IPS DF 19.7 (cell line): Measurements from ENCODE around the gene CYTH2.
"Not testable (repeated sequence)": the region's sequence is repeated elsewhere in the genome, so short reads cannot be mapped to it uniquely, and the experiment has no call there.

Experiments
- DNase-seq: peaks from one replicate; pipeline ENCODE4 v3.0.0-alpha.2; 2013; ENCODE audit warnings: low read depth, low spot score

CYTH2 gene

GRCh38 chr19:48477067-48477685 is 8.0 kb downstream of the CYTH2 start:
- DNase-seq, result no peak

GRCh38 chr19:48477698-48478338 is 8.6 kb downstream of the CYTH2 start:
- no peak for DNase-seq

- no peak for DNase-seq
Measured at GRCh38 chr19:48478339-48479256, 9.4 kb downstream of the CYTH2 start.

DNA sequence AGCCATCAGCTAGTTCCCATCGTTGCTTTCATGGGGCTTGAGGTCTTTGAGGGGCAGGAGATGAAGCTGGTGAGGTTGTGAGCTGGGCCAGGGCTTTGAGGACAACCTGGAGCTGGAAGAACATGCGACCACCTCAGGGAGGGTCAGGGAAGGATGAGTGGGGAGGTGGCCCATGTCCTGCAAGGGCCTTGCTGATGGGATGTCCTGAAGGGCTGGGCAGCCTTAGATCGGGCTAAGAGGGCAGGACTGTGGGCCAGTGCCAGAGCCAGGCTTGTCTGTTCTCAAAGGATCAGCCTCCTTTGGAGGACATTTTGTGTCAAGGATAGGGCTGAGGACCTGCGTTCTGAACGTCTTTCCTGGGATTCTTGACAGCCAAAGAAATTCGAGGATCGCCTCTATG is 10.5 kb downstream of the CYTH2 start:
- no peak for DNase-seq

- DNase-seq, result no peak
Measured at GRCh38 chr19:48480183-48480557, 11.0 kb downstream of the CYTH2 start.

DNA sequence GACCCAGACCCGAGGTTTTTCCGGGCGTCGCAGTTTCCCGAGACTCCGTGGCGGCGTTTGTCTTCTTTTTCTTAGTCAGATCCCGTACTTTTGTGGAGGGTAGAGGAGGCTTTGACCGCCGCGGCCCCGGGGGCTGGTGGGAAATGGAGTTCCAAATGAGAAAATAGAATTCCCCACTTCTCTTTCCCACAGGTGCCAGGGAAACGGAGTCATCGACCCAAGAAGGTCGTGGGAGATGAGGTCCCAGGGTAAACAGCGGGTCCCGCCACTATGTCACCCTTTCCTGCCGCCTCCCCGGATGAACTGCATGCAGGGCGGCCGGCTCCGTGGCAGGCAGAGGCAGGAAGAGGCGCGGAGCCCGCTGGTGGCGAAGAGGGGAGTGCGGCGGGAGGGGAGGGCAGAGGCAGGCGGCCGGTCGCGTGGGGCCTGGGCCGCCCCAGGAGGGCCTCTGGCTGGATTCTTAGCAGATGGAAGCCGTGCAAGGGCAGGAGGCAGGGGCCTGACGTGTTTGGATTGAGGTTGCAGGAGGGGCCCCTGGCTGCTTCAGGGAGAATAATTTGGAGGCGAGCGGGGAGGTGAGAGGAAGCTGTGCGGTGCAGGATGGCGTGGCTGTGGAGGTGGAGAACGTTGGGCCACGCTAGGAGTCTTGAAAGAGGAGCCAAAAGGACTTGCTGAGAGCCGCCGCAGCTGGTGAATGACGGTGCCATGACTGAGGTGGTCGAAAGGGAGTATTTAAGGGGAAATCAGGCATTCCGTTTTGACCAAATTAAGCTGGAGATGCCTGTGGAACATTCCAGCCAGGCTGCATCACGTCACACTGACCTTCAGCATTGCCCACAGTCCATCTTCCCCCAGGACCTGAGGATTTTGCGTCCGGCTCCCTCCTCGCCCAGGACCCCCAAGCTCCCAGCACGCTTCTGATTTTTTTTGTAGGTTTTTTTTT is 11.7 kb downstream of the CYTH2 start:
- DNase-seq, result no peak

GRCh38 chr19:48481846-48482639 is 12.9 kb downstream of the CYTH2 start:
- no peak for DNase-seq

GRCh38 chr19:48483301-48483700 is 14.1 kb downstream of the CYTH2 start:
- DNase-seq, result no peak

DNA sequence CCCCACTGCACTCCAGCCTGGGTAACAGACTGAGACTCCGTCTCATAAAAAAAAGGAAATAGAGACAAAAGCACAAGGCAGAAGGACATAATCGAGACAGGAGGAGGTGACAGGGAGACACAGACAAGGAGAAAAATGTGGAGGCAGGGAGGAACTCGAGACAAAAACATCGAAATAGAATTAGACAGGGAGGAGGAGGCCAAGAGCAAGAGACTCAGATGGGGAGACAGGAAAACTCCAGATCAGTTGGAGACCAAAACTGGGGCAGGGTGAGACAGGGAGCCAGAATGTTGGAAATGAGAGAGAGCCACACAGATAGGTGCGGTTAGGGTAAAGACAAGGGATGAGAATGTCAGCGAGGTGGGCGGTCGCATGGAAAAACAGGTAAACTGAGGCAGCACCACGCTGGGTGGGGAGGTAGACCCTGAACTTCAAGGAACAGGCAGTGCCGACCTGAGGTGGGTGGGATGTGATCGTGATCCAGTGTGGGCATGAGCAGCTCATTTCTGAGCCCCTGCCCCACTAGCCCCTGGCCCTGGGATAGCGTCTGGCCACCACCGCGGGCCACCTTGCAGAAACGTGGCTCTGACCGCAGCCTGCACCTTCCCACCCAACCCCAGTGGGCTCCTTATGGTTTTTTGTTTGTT is 15.2 kb downstream of the CYTH2 start:
- DNase-seq, result no peak

DNA sequence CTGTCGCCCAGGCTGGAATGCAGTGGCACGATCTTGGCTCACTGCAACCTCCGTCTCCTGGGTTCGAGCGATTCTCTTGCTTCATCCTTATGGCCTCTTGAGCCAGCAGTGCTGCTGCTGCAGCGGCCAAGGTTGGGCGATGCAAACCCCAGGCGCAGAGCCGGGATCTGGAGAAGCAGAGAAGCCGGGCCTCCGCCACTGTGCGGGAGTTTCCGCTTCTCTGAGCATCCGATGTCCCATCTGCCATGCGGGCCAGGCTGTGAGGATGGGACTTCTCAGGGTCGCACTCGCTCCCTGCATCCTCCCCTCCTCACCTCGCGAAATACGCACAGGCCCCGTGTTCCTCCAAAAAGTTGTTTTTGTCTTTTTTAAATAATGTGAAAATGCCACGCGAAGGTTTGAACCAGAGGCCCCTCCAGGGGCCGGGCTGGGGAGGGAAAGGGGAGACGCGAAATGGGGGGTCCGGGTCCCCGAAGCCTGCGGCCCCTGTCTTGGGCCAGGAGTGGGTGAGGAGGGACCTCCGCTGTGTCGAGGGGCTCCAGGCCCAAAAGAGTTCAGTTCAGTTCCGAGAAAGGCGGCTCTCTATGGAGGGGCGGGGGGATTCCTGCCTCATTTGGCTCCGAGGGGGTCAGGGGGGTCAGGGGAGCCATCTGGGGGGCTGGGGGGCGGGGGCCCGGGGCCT is 15.9 kb downstream of the CYTH2 start:
- DNase-seq, result no peak

DNA sequence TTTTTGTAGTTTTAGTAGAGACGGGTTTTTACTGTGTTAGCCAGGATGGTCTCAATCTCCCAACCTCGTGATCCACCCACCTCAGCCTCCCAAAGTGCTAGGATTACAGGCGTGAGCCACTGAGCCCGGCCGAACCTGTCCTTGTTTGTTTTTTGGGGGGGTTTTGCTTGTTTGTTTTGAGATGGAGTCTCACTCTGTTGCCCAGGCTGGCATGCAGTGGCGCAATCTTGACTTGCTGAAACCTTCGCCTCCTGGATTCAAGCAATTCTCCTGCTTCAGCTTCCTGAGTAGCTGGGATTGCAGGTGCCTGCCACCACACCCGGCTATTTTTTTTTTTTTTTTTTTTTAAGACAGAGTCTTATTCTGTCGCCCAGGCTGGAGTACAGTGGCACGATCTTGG is 17.5 kb downstream of the CYTH2 start:
- not testable (repeated sequence) for DNase-seq

- DNase-seq, result no peak
Measured at GRCh38 chr19:48487544-48487943, 18.4 kb downstream of the CYTH2 start.

GRCh38 chr19:48487948-48488347 is 18.8 kb downstream of the CYTH2 start:
- no peak for DNase-seq

- not testable (repeated sequence) for DNase-seq
Measured at GRCh38 chr19:48488478-48488877, 19.3 kb downstream of the CYTH2 start.

- DNase-seq, result no peak
Measured at GRCh38 chr19:48489608-48490216, 20.5 kb downstream of the CYTH2 start.

GRCh38 chr19:48490981-48491792 is 22.0 kb downstream of the CYTH2 start:
- DNase-seq, result no peak

DNA sequence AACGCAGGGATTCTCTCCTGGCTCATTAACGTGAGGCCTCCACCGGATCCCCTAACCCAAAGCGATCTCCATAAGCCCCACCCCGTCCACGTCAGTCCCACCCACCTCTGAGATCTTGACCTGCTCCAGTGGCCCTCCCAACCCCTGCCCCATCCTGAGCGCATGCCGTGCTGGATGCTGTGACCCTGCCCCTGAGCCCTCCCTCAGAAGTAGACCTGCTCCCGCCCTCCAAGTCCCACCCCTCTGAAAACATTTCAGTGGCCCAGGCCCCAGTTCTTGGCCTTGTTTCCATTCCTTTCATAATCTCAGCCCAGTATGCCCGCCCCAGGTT is 22.6 kb downstream of the CYTH2 start:
- no peak for DNase-seq

DNA sequence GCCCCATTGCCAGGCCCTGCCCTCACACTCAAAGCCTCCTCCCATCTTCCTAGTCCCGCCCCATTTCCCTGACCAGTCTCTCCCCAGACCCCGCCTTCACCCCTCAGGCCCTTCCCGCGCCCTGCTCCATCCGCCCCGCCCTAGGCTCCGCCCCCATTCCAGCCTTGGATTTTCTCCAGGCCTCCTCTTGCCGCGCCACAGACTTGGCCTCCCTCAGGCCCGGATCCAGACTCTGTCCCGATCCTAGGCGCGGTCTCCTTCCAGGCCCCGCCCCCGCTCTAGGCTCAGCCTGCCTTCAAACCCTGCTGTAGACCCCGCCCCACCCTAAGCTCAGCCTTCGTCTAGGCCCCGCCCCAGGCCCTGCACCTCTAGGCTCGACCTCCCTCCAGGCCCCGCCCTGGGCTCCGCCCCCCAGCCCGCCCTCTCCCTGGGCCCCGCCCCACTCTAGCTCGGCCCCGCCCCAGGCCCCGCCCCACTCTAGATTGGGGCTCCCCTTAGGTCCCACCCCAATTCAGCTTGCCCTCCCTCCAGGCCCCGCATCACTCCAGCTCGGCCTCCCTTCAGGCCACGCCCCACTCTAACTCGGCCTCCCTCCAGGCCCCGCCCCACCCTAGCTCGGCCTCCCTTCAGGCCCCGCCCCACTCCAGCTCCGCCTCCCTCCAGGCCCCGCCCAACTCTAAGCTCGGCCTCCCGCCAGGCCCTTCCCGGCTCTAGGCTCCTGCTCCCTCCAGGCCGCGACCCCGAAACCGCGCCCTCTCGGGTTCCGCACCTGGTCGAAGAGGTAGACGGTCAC is 24.0 kb downstream of the CYTH2 start:
- DNase-seq, result no peak
